ENCODE results near the gene HDHD3. TPM values are rescaled to one million over a fixed set of nuclear protein-coding genes. Genes with fewer than 3 reads are reported as not detected.
"Not testable (repeated sequence)": the region's sequence is repeated elsewhere in the genome, so short reads cannot be mapped to it uniquely, and the experiment has no call there.

Gene HDHD3
- total RNA-seq, 1 donor from 2014 or later = 19.0 TPM

DNA sequence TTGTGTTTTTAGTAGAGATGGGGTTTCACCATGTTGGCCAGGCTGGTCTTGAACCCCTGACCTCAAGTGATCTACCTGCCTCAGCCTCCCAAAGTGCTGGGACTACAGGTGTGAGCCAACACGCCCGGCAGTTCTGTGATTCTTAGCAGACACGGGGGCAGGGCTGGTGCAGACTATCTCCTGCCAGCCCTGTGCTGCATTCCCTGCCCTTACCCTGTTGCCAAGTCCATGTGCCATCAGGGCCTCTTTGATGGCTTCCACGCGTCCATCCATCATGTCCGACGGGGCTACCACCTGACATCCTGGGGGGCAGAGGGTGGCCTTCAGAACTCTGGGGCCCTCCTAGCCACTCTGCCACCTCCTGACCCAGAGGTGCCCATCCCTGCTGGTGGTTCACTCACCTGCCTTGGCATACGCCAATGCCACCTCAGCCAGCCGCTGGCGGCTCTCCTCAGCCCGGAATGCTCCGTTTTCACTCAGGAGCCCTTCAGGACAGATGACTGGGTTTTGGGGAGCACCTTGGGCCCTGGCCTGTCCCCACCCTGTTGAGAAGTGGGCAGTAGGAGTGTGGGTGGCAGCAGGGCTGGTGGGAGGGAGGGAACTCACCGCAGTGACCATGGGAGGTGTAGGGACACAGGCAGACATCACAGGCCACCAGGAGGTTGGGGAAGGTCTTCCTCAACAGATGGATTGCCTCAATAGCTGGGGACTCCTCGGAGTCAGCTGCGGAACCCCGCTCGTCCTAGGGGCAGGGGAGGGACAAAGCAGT is 13.6 kb upstream of the HDHD3 start:
- intact Hi-C loops (cut with micrococcal nuclease) = no loop called here

DNA sequence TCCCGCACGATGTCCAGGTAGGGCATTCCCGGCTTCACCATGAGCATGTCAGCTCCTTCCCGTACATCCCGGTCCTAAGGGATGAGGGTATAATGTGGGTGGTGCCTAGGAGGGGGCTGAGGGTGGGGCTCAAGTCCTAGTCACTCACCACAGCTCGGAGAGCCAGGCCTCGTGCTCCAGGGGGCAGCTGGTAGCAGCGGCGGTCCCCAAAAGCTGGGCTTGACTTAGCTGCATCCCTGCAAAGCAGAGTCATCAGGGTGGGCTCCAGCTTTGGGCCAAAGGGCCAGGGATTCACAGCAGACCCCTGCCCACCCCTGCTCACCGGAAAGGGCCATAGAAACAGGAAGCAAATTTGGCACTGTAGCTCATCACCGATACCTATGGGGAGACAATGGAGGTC is 12.7 kb upstream of the HDHD3 start:
- intact Hi-C loops (cut with micrococcal nuclease) = no loop called here

DNA sequence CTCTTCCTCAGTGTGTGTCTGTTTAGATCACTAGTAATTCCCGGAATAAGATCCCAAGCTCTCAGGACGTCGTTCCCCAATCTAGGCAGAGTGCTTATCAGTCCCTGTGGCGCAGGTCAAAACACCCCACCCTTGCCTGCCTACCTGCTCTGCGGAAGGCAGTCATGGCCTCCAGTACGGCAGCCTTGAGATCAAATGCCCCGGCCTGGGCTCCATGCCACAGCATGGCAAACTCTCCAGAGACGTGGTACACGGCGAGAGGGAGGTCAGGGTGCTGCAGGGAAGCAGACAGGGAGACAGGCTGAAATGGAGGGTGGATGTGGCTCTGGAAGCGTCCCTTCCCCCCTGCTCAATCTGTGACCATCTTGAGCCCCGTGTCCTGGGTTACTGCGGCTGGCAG is 12.0 kb upstream of the HDHD3 start:
- intact Hi-C loops (cut with micrococcal nuclease) = no loop called here

DNA sequence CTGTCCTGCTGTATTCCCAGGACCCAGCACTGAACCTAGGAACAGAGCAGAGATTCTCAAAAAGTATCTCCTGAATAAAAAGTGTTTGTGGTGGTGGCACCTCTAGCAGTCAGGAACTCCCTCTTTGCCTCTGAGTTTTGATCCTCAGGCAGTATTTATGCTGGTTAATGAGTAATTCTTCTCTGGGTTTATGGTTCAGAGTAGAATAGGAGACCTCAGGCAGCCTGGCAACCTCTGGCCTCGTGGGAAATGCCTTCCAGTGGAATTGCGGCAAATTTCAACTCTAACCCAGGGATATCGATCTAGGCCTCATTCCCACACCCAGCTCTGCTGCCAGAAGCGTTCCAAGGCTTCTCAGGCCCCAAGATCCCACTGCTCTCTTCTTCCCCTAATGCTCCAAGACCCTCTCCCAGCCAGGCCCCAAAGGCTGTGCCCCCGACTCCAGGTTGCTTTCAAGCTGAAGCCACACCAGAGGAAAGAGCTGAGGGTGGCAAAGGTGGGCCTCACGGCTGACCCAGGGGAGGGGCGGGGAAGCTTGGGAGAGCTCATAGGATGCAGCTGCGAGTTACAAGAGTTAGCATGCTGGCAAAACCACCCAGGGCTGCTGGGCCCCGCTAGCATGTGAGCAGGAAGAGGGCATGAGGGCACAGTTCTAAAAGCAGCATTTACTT is 10.9 kb upstream of the HDHD3 start:
- intact Hi-C loops (cut with micrococcal nuclease) = no loop called here

DNA sequence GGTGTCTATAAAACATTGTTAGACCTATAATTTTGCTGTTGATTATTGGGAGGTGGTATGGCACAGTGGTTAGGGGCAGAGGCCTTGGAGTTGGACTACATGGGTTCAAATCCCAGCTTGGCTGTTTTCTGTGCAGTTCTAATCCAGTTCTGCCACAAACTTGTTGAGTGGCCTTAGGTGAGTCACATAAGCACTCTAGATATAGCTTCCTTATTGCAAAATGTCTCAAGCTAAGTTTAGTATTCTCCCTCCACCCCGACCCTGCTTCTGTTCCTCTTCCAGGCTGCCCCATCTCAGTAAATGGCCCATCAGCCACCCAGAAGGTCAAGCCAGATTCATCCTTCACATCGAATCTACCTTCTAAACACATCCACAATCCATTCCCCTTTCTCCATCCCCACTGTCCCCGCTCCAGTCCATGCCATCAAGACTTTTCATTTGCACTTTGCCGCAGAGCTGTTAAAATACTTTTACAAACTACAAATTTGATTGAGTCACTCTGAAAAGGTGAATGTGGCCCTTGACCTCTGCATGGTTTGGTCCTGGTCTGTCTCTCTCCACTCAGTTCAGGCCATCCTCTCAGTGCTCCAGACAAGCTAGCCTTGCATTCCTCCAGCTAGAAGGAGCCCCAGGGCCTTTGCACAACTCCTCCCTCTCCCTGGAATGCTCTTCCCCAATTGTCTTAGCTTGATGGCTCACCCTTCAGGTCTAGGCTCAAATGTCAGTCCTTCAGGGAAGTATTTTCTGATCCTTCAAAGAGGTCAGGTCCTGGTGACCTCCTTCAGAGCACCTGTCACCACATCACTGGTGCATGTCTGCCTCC is 10.0 kb upstream of the HDHD3 start:
- intact Hi-C loops (cut with micrococcal nuclease) = no loop called here

DNA sequence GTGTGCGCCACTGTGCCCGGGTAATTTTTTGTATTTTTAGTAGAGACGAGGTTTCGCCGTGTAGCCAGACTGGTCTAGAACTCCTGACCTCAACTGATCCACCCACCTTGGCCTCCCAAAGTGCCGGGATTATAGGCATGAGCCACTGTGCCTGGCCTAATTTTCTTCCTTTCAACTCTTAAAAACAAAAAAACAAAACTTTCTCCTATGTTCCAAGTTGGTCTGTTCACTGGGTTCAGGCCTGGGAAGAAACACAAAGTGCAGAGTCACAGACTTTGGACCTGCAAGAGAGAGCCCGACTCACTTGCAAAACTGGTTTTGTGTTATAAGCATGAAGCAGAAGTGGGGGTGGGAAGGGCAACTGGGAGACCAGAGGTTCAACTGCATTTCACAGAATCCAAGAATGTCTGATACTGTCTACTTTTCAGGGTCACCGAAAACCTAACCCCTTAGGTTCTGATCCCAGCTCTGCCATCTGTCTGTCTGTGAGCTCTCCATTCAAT is 5.2 kb upstream of the HDHD3 start:
- intact Hi-C loops (cut with micrococcal nuclease) = no loop called here

DNA sequence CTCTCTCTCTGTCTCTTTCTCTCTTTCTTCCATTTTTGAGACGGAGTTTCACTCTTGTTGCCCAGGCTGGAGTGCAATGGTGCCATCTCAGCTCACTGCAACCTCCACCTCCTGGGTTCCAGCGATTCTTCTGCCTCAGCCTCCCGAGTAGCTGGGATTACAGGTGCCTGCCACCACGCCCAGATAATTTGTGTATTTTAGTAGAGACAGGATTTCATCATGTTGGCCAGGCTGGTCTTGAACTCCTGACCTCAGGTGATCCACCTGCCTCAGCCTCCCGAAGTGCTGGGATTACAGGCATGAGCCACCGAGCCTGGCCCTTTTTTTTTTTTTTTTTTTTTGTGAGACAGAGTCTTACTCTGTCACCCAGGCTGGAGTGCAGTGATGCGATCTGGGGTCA is 4.7 kb upstream of the HDHD3 start:
- intact Hi-C loops (cut with micrococcal nuclease) = not testable (repeated sequence)

DNA sequence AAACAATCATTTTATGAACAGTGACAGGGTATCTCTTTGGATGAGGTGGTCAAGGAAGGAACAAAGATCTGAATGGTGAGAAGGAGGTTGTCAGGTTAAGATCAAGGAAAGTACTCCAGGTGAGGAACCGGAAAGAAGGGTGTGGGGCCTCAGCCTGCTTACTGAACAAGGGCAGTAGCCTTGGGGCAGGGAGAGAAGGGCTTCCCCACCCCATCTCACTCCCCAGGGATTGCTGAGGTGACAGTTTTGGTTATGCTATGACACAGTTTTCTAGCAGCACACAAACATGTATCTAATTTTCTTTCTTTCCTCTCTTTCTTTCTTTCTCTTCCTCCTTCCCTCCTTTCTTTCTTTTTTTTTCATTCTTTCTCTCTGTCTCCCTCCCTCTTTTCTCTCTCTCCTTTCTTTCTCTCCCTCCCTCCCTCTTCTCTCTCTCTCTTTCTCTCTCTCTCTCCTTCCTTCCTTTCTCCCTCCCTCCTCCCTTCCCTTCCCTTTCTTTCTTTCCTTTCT is 4.1 kb upstream of the HDHD3 start:
- intact Hi-C loops (cut with micrococcal nuclease) = no loop called here

DNA sequence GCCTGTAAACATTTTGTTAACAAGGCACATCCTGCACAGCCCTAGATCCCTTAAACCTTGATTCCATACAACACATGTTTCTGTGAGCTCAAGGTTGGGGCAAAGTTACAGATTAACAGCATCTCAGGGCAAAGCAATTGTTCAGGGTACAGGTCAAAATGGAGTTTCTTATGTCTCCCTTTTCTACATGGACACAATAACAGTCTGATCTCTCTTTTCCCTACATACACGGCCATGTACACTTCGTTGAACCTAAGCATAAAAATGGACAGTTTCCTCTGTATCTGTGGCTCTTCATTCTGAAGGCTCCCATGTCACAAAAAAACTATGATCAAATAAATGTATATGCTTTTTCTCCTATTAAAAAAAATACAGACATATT is 3.0 kb upstream of the HDHD3 start:
- intact Hi-C loops (cut with micrococcal nuclease) = not testable (repeated sequence)

DNA sequence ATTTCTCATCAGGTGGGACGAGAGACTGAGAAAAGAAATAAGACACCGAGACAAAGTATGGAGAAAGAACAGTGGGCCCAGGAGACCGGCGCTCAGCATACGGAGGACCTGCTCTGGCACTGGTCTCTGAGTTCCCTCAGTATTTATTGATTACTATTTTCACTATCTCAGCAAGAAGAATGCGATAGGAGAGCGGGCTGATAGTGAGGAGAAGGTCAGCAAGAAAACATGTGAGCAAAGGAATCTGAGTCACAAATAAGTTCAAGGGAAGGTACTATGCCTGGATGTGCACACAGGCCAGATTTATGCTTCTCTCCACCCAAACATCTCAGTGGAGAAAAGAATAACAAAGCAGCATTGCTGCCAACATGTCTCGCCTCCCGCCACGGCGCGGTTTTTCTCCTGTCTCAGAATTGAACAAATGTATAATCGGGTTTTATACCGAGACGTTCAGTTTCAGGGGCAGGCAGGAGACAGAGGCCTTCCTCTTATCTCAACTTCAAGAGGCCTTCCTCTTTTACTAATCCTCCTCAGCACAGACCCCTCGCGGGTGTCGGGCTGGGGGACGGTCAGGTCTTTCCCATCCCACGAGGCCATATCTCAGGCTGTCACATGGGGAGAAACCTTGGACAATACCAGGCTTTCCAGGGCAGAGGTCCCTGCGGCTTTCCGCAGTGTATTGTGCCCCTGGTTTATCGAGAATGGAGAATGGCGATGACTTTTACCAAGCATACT is 2.5 kb upstream of the HDHD3 start:
- intact Hi-C loops (cut with micrococcal nuclease) = not testable (repeated sequence)

DNA sequence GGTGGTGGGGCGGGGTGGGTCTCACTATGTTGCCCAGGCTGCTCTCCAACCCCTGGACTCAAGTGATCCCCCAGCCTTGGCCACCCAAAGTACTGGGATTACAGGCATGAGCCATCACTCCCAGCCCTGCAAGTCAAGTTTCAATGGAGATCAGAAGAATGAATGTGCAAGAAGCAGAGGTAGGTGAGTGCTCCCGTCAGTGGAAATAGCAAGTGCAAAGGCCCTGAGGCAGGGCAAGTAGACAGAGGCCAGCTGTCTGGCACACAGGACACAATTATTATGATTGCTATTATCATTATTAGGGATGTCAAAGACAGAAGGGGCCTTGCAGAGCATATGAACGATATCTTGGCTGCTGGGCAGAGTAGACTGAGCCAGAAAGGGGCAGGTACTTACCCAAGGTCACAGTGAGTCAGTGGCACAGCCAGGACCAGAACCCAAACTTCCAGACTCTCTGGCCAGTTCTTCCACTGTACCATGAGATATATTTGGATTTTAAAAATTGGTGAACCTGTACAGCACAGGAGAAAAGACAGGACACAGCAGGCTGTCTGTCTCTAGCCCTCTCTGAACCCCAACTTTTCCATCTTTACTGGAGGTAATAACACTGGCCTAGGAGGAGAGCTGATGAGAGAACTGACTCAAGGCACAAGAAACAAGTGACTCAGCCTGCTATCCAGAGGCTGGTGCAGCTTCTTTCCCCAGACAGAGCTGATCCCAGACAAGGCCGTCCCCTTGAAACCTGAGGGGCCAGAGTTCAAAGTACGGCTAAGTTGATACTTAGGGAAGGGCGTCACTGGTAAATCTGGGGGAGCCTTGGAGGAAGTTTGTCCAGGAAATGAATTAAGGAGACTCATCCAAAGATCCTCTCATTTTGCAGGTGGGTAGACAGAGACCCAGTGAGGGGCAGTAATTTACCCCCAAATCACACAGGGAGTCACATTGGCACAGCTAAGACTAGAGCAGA is 1.4 kb downstream of the HDHD3 start:
- intact Hi-C loops (cut with micrococcal nuclease) = loop anchor here (1.0 kb wide), 1 partner anchor 154 kb away; the partner anchor contains the start of genes FKBP15 and SLC31A1

DNA sequence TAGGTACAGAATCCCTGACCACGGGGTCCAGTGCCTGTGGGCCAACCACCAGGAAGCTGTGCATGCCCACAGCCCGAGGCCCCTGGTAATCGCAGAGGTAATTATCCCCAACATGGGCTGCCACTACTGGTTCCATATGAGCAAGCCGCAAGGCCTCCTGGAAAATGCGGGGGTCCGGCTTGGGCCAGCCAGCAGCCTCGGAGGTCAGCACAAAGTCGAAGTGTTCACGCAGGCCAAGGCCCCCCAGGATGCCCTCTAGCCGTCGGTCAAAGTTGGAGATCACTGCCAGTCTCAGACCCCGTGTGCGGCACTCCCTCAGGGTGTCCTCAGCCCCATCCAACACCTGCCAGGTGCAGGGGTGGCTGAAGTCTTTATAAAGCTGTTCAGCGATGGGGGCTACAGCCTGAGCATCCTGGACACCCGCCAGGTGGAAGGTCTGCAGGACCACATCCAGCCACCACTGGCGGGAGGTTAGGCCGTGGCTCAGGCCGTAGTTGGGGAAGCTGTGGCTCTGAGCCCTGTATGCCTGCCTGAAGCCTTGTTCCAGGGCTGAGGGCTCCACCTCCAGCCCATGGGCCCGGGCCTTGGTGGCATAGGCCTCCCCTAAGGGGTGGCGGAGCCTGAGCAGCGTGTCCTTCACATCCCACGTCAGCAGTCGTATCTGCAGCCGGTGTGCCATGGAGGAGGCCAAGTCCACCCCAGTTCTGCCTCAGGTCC is 3.0 kb downstream of the HDHD3 start:
- intact Hi-C loops (cut with micrococcal nuclease) = no loop called here

DNA sequence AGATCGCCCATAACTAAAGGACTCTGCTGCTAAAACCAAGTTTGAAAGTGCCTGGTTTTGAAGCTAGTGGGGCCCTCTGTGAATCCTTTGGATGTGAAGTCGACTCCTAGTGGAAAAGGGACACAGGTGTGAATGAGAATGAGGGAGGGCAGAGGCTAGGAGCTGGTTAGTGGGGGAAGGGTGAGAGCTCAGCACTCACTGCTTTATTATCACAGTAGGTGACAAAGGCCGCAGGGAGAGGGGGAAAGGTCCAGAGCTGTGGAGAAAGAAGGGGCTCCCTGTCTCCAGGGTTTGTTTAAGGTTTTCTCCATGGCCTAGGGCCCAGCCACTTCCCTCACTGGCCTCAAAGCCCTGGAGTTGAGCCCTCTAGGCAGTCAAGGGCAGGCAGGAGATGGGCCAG is 3.5 kb downstream of the HDHD3 start:
- intact Hi-C loops (cut with micrococcal nuclease) = no loop called here

DNA sequence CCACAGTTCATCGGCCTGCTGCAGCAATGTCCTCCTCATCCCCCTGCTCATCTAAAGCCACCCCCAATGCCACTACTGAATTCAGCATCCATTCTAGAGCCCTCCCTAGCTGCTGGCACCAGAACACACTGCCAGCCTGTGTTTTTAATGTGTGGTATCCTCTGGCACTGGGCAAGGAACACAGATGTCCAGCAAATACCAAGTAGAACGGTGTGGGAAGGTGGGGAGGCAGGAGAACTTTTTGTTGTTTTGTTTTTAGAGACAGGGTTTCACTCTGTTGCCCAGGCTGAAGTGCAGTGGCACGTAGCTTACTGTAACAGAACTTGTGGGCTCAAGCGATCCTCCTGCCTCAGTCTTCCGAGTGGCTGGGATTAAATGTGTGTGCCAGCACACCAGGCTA is 4.7 kb downstream of the HDHD3 start:
- intact Hi-C loops (cut with micrococcal nuclease) = no loop called here

DNA sequence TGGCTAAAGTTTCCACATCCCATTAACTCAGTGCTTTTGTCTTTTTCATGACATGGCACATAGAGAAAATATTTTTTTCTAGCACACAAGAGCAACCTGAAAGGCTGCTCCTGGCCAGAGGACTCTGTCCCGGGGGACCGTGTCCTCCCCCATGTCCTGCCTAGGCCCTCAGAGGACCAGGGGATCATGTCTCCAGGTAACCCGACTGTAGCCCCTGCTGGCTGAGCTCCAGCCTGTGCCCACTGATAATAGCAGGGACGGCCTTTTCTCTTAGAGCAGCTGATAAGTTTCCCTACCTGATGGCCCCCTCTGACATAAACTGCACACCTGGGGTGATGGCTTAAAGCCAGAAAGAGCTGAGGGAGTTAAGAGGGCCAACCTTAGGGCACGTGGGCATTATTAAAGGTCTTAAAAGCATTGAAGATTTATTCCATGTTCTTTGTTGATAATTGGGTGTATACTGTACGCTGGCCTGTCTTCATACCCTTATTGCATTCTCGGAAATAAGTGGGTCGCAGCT is 5.9 kb downstream of the HDHD3 start:
- intact Hi-C loops (cut with micrococcal nuclease) = no loop called here

DNA sequence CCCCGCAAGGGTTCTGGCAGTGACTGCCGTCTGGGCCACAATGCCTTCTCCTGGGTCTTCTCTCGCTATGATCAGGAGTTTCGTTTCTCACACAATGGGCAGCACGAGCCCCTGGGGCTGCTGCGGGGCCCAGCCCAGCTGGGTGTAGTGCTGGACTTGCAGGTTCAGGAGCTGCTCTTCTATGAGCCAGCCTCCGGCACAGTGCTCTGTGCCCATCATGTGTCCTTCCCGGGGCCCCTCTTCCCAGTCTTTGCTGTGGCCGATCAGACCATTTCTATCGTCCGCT is 7.0 kb downstream of the HDHD3 start:
- intact Hi-C loops (cut with micrococcal nuclease) = no loop called here

DNA sequence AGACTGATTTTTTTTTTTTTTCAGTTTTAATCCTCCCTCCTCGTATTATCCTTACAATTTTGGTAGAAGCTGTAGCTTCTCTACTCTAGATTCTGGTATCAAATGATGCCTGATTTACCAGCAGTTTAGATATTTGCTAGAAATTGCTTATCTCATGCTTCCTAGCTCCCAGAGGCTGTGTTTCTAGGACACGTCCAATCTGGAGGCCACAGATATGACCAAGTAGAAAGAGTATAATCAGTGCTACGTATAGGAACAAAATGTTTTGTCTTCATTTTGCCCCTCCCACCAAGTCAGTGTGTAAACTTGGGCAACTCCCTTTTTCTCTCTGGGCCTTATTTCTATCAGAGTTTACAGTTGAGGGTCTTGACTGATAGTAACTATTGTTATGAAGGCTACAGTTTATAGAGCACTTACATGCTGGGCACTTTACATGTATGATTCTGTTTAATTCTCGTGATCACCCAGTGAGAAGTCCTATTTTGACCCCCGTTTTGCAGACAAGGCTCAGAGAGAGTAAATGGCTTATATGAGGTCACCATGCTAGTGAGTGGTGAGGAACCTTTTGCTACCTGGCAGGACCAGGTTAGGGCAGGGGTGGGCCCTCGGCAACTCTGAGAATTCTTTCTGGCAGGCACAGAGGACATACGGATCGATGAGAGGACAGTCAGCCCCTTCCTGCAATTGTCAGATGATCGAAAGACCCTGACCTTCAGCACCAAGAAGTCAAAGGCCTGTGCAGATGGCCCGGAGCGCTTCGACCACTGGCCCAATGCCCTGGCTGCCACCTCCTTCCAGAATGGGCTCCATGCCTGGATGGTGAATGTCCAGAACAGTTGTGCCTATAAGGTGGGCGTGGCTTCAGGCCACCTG is 7.6 kb downstream of the HDHD3 start:
- intact Hi-C loops (cut with micrococcal nuclease) = no loop called here

DNA sequence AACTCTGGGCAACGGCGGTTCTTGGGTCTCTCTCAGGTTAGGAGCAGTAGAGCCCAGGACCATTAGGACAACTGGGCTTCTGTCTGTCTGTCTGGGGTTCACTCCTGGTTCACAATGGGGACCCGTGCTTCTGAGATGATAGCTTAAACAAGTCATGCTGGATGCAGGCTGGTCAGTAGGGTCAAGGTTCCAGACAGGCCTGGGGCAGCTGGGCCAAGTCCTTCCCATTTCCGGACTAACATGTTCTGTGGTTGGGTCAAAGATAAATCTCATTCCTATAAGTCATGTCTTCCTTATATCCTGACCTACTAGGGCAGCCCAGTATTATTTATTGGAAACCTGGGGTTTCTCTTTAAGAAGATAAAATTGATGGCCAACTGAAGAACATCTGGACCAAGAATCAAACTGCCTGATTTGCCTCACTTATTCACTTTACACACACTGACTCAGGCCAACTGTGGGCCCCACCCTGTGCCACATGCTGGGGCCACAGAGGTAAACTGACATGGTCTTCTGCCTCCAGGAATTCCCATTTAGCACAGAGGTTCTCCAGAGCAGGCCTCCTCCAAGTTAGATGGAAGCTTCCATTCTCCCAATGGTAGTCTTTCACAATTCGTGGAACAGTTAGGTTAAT is 8.3 kb downstream of the HDHD3 start:
- intact Hi-C loops (cut with micrococcal nuclease) = no loop called here
